Measurements from ENCODE around the gene ANKRD63.

Gene ANKRD63

DNA sequence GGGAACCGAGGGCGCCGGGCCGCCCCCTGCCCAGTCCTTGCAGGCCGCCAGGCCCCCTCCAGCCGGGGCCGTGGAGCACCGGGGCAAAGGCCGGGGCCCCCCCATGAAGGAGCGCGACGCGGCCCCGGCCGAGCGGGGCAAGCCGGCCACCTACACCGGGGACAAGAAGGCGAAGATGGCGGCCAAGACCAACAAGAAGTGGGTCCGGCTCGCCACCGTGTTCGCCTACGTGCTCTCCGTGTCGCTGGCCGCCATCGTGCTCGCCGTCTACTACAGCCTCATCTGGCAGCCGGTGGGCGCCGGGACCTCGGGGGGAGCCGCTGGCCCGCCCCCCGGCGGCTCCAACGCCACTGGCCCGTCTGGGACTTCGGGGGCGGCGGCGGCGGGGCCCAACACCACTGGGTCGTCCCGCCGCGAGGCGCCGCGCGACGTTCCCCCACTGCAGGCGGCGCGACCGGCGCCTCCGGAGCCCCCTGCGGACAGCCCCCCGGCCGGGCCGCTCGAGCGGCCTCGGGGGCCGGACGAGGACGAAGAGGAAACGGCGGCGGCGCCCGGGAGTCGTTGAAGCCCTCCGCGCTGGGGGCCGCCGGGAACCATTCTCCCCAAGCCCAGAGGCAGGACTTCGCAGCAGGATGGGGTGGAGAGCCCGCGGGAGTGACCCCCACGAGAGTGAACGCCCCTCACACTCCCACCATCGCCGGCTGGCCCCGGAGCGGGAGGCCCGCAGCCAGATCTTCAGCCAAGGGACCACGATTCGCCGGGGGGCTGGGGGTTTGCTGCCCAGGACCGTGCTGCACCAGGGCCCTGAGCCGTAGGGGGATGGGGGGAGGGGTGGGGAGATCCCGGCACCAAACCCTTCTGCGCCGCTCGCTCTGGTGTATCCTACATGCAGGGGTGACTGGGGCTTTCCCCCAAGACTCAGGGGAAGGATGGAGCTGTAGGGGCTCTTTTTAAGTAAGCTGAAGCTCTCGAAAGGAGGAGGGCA is 41.4 kb upstream of the ANKRD63 start:
- Histone ChIP-seq H3K27ac (ENCODE audit: low read length) (no peak overlapping the region), H3K4me3 (ENCODE audit: low read length) (peak overlapping the region; percentile 61), H3K9ac (ENCODE audit: low read depth, low read length) (peak overlapping the region; percentile 8; the same call in 1 of the 2 replicates), H3K27me3 (ENCODE audit: insufficient read depth, low read length) (peaks cover 44% of the 10 kb centered on the region), H3K36me3 (ENCODE audit: insufficient read depth, low read depth, low read length) (no peaks in the 10 kb centered on the region; the same call in 1 of the 2 replicates), H3K4me1 (ENCODE audit: insufficient read depth, low read length) (peaks cover 48% of the 10 kb centered on the region), H3K9me3 (ENCODE audit: insufficient read depth, low read depth, low read length) (no peaks in the 10 kb centered on the region)

DNA sequence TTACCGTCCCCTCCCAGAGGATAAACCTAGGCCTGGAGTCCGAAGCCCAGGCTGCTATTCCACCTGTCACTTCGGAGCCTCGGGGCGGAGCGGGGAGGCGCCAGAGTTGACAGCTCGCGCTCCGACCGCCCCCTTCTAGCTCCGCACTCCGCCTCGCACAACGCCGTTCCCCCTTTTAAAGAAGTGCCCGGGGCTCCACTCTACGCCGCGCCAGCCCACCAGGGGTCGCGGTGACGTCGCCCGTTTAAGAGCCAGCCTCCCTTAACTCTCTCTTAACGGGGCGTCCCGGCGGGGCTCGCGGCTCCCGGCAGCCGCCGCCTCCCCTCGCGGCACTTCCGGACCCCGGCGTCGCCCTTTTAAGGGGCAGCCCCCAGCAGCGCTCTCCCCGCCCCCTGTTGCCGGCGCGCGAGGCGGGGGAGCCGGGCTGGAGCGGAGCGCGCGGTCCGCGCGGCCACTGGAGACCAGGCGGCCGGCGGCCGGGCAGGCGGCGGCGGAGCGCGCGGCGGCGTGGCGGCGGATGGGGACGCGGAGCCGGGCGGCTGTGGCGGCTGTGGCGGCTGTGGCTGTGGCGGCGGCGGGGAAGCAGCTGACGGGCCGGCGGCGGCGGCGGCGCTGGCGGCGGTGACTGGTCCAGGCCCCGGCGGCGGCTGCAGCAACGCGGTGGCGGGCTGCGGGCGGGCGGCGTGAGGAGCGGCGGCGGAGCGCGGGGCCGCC is 40.5 kb upstream of the ANKRD63 start, which contains the start of gene INAFM2:
Gene INAFM2 (plus strand): TSS at position 454 of the 714 bp plus-strand sequence. CDS start 364 bp downstream, outside the sequence.
- peaks cover 44% of the 10 kb centered on the region for H3K27me3 ChIP-seq (ENCODE audit: insufficient read depth, low read length)
- H3K9ac ChIP-seq (ENCODE audit: low read depth, low read length) = peak within 1 kb of the TSS; percentile 8; the same call in 1 of the 2 replicates
- H3K4me3 ChIP-seq (ENCODE audit: low read length) = peak within 1 kb of the TSS; percentile 62
- H3K27ac ChIP-seq (ENCODE audit: low read length) = no peak within 1 kb of the TSS
- peaks cover 40% of the 10 kb centered on the region for H3K4me1 ChIP-seq (ENCODE audit: insufficient read depth, low read length)
- no peaks in the 10 kb centered on the region for H3K9me3 ChIP-seq (ENCODE audit: insufficient read depth, low read depth, low read length)
- no peaks in the 10 kb centered on the region for H3K36me3 ChIP-seq (ENCODE audit: insufficient read depth, low read depth, low read length)

DNA sequence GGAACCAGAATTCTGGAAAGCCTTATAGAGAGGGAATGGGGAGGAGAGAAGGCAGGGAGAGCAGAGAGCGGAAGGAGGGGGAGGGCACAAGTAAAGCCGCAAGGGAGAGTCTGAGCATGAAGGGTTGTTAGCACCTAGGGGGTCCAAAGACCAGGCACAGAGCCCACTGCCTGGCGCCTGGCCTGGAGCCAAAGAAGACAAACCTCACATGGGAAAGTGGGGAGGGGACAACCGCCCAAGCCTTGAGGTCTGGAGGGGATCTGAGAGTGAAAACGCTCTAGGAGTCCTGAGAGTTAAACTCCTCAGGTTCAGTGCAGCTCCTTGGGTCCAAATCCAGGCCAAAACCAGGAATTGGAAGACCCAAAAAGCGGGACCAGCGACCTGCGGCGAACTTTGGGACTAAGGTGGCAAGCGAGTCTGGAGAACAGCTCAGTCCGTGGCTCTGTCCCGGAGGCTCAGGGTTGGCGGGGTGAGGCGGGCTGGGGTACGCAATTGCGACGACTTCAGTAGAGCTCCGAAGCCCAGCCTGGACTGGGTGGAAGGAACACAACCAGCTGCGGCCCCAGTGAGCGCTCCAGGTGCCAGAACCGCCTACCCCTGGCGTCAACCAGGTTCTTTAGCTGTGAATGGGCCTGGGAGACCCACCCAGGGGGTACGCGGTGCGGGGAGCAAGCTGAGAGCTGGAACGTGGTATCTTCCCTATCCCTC is 39.8 kb upstream of the ANKRD63 start:
- H3K4me3 ChIP-seq (ENCODE audit: low read length) = peak overlapping the region; percentile 62
- H3K4me1 ChIP-seq (ENCODE audit: insufficient read depth, low read length) = peaks cover 33% of the 10 kb centered on the region
- H3K36me3 ChIP-seq (ENCODE audit: insufficient read depth, low read depth, low read length) = no peaks in the 10 kb centered on the region
- H3K27me3 ChIP-seq (ENCODE audit: insufficient read depth, low read length) = peaks cover 44% of the 10 kb centered on the region
- H3K9ac ChIP-seq (ENCODE audit: low read depth, low read length) = no peak overlapping the region
- H3K9me3 ChIP-seq (ENCODE audit: insufficient read depth, low read depth, low read length) = no peaks in the 10 kb centered on the region
- H3K27ac ChIP-seq (ENCODE audit: low read length) = no peak overlapping the region

DNA sequence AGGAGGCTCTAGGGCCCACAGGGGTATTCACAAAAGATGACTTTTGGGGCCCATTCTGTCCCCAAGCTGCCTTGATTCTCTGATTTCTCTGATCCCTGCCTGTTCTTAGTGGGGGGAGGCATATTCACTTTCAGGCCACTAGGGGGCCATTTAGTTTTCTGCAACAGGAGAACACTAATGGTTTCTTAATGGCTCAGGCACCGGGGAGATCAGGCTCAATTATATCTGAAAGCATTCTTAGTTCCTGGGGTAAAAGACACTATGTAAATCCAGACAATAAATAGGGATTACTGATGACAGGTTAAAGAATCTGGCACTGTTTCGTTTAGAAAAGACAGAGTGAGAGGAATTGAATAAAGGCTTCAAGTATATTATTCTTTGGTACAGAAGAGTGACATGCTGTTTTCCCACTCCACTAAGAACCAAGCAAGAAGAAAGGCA is 38.1 kb upstream of the ANKRD63 start:
- no peaks in the 10 kb centered on the region for H3K9me3 ChIP-seq (ENCODE audit: insufficient read depth, low read depth, low read length)

DNA sequence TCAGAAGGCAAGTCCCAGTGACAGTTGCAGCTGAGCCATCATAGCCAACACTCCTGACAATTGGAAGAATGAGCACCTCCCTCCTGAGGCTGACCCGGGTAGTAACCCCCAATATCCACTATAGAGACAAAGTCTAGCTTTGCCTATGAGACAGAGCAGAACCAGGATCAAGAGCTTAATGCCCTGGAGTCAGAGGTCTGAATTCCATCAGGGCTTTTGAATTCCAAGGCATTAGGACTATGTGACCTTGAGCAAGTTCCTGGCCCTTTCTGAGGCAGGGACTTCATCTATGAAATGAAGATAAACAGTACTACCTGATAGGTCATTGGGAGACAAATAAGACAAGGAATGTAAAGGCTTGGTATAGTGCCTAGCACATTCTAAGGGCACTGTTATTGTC is 37.5 kb upstream of the ANKRD63 start:
- no peaks in the 10 kb centered on the region for H3K36me3 ChIP-seq (ENCODE audit: insufficient read depth, low read depth, low read length)
- no peak overlapping the region for H3K9ac ChIP-seq (ENCODE audit: low read depth, low read length)
- H3K4me1 ChIP-seq (ENCODE audit: insufficient read depth, low read length) = peaks cover 14% of the 10 kb centered on the region
- no peaks in the 10 kb centered on the region for H3K9me3 ChIP-seq (ENCODE audit: insufficient read depth, low read depth, low read length)
- peaks cover 35% of the 10 kb centered on the region for H3K27me3 ChIP-seq (ENCODE audit: insufficient read depth, low read length)
- H3K4me3 ChIP-seq (ENCODE audit: low read length) = no peak overlapping the region
- no peak overlapping the region for H3K27ac ChIP-seq (ENCODE audit: low read length)

More for the DNA sequence above, 38.1 kb upstream of the ANKRD63 start:
- no peaks in the 10 kb centered on the region for H3K36me3 ChIP-seq (ENCODE audit: insufficient read depth, low read depth, low read length)
- no peak overlapping the region for H3K9ac ChIP-seq (ENCODE audit: low read depth, low read length)
- peaks cover 18% of the 10 kb centered on the region for H3K4me1 ChIP-seq (ENCODE audit: insufficient read depth, low read length)
- H3K27me3 ChIP-seq (ENCODE audit: insufficient read depth, low read length) = peaks cover 38% of the 10 kb centered on the region
- no peak overlapping the region for H3K4me3 ChIP-seq (ENCODE audit: low read length)
- H3K27ac ChIP-seq (ENCODE audit: low read length) = no peak overlapping the region

DNA sequence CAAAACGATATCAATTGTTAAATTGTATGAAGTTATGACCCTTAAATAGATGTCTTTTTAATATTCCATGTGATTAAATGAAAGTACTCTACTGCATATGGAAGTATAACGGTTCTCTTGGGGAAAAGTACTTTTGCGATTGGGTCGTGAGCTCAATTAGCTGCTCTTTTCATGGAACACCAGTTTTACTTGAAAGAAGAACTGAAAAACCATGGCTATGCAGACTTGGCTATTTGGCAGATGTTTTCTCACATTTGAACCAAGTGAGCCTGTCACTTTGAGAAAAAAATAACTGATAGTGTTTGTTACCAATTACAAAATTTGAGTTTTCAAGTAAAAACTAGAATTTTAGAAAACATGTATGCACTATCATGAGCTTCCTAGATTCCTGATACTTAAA is 34.7 kb upstream of the ANKRD63 start:
- no peaks in the 10 kb centered on the region for H3K9me3 ChIP-seq (ENCODE audit: insufficient read depth, low read depth, low read length)
- H3K4me3 ChIP-seq (ENCODE audit: low read length) = no peak overlapping the region
- no peak overlapping the region for H3K9ac ChIP-seq (ENCODE audit: low read depth, low read length)
- H3K36me3 ChIP-seq (ENCODE audit: insufficient read depth, low read depth, low read length) = no peaks in the 10 kb centered on the region
- H3K27me3 ChIP-seq (ENCODE audit: insufficient read depth, low read length) = peaks cover 22% of the 10 kb centered on the region
- peaks cover 9% of the 10 kb centered on the region for H3K4me1 ChIP-seq (ENCODE audit: insufficient read depth, low read length)
- H3K27ac ChIP-seq (ENCODE audit: low read length) = no peak overlapping the region

DNA sequence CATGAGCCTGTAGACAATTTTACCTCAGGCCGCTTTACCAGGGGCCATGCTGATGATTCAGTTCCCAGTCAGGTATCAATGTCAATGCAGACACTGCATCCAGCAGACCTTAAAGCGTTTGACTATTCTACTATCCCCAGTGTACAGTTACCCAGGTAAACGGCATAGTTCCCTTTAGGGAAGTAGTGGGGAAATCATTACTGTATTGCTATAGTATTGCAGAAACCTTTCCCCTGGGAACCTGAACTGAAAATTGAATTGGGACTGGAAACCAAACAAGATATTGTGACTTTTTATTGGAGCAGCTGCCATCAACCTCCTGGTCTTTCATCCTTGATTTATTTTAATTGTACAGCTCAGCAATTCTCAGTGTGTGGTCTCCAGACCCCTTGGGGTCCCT is 34.1 kb upstream of the ANKRD63 start:
- no peaks in the 10 kb centered on the region for H3K9me3 ChIP-seq (ENCODE audit: insufficient read depth, low read depth, low read length)
- H3K36me3 ChIP-seq (ENCODE audit: insufficient read depth, low read depth, low read length) = no peaks in the 10 kb centered on the region
- no peak overlapping the region for H3K4me3 ChIP-seq (ENCODE audit: low read length)
- peaks cover 16% of the 10 kb centered on the region for H3K27me3 ChIP-seq (ENCODE audit: insufficient read depth, low read length)
- H3K9ac ChIP-seq (ENCODE audit: low read depth, low read length) = no peak overlapping the region
- H3K4me1 ChIP-seq (ENCODE audit: insufficient read depth, low read length) = peaks cover 4% of the 10 kb centered on the region
- H3K27ac ChIP-seq (ENCODE audit: low read length) = no peak overlapping the region

DNA sequence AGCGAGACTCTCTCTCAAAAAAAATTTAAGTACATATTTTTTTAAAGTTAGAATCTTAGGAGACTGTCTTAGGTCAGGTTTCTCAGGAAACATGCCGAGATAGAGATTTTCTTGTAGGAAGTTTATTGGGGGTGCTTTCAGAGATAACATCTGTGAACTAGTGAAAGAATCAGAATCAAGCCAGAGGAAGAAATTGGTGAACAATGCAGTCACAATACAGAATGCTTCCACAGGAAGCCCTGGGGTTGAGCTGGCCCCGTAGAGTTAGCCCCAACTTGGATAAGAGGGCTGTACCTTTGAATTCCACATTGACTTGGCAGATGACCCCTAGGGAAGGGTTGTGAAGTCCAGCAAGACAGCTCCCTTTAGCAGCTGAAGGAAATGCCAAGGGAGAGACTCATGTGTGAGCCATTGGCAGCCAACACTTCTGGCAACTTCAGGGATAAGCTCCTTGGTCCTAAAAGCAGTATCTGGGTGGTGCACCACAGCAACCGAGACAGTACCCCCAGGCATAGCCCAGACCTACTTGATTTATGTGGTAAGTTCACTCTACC is 31.9 kb upstream of the ANKRD63 start:
- peaks cover 17% of the 10 kb centered on the region for H3K27me3 ChIP-seq (ENCODE audit: insufficient read depth, low read length)
- no peaks in the 10 kb centered on the region for H3K9me3 ChIP-seq (ENCODE audit: insufficient read depth, low read depth, low read length)
- no peak overlapping the region for H3K4me3 ChIP-seq (ENCODE audit: low read length)
- H3K4me1 ChIP-seq (ENCODE audit: insufficient read depth, low read length) = peaks cover 1% of the 10 kb centered on the region; the same call in 1 of the 2 replicates
- H3K9ac ChIP-seq (ENCODE audit: low read depth, low read length) = no peak overlapping the region
- H3K36me3 ChIP-seq (ENCODE audit: insufficient read depth, low read depth, low read length) = no peaks in the 10 kb centered on the region
- no peak overlapping the region for H3K27ac ChIP-seq (ENCODE audit: low read length)

DNA sequence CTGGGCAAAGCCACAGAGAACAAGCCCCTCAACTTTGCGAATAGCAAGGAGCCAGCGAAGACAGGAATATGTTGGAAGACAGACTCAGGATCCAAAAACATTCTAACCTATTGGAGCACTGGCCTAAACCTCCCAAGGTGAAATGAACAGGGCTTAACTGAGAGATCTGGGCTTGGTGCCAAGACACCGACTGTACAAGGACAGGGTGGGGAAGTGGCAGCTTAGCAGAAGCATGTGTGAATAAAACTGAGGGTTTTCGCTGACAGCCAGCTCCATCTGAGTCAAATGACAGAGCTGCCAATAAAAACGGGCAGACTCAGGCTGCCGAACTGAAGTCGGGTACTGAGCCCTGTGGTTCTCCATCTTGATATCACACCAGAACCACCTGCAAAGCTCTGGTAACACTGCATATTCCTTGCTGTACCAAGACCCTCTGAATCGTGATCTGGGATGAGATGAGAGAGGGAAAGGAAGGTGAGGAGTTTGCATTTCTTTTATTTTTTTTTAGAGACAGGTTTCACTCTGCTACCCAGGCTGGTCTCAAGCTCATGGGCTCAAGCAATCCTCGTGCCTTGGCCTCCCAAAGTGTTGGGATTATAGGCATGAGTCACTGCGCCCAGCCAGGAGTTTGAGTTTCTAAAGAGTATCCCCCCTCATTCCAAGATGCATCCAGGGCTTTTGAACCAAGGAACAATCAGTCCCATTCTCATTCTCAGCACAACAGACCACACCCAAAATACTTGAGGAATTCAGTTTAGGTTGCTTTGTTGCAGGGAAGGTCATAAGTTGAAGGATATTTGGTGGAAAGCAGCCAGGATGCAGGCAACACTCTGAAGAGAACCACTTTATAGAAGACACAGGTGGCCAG is 30.9 kb upstream of the ANKRD63 start:
- Histone ChIP-seq H3K9me3 (ENCODE audit: insufficient read depth, low read depth, low read length) (no peaks in the 10 kb centered on the region), H3K4me1 (ENCODE audit: insufficient read depth, low read length) (peaks cover 5% of the 10 kb centered on the region; the same call in 1 of the 2 replicates), H3K9ac (ENCODE audit: low read depth, low read length) (no peak overlapping the region), H3K27me3 (ENCODE audit: insufficient read depth, low read length) (peaks cover 22% of the 10 kb centered on the region), H3K36me3 (ENCODE audit: insufficient read depth, low read depth, low read length) (no peaks in the 10 kb centered on the region), H3K27ac (ENCODE audit: low read length) (no peak overlapping the region), H3K4me3 (ENCODE audit: low read length) (no peak overlapping the region)

DNA sequence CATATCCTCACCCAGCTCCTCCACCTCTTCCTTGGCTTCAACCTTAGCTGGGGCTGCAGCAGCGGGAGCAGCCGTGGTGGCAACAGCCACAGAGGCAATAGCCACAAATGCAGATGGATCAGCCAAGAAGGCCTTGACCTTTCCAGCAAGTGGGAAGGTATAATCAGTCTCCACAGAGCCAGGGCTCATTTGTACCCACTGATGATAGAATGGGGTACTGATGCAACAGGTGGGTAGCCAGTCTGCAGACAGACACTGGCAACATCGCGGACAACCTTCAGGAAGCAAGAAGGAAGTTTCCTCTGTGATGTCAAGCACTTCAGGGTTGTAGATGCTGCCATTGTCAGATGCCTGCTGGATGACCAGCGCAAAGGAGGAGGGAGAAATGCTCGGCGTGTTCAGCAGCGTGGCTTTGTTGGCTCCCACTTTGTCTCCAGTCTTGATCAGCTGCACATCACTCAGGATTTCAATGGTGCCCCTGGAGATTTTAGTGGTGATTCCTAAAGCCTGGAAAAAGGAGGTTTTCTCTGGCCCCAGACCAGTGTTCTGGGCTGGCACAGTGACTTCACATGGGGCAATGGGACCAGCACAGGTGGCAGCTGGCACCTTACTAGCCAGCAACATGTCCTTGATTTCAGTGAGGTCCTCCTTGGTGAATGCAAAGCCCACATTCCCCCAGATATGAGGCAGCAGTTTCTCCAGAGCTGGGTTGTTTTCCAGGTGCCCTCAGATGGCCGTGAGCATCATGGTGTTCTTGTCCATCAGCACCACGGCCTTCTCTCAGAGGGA is 29.7 kb upstream of the ANKRD63 start:
- H3K36me3 ChIP-seq (ENCODE audit: insufficient read depth, low read depth, low read length) = no peaks in the 10 kb centered on the region
- H3K9me3 ChIP-seq (ENCODE audit: insufficient read depth, low read depth, low read length) = no peaks in the 10 kb centered on the region
- no peak overlapping the region for H3K9ac ChIP-seq (ENCODE audit: low read depth, low read length)
- no peak overlapping the region for H3K4me3 ChIP-seq (ENCODE audit: low read length)
- peaks cover 8% of the 10 kb centered on the region; the same call in 1 of the 2 replicates for H3K4me1 ChIP-seq (ENCODE audit: insufficient read depth, low read length)
- H3K27me3 ChIP-seq (ENCODE audit: insufficient read depth, low read length) = peaks cover 22% of the 10 kb centered on the region
- no peak overlapping the region for H3K27ac ChIP-seq (ENCODE audit: low read length)

Measured in iPS-20b (cell line).